Liver (tissue), 9 donors: ENCODE measurements around the gene SNAP47. TPM values are rescaled to one million over a fixed set of nuclear protein-coding genes. Genes with fewer than 3 reads are reported as not detected.

Experiments
- DNase-seq: peaks from one replicate; pipeline ENCODE4 v3.0.0-alpha.2; 2017; ENCODE audit warnings: low spot score
- H3K27ac ChIP-seq, 2 donors: one replicate each; pipeline ENCODE4 v1.7.0; 2013; ENCODE audit warnings: inconsistent platforms in 2 of 2, low read length in 2 of 2, control low read depth in 1 of 2, low read depth in 1 of 2, mild to moderate bottlenecking in 1 of 2
- H3K27me3 ChIP-seq, 4 donors: one replicate each; pipeline versions ENCODE4 v1.6.1 to v1.7.0; 2013; ENCODE audit warnings: low read length in 3 of 4, inconsistent platforms in 1 of 4, mild to moderate bottlenecking in 1 of 4, moderate library complexity in 1 of 4; ENCODE audit not compliant: control insufficient read depth in 4 of 4, insufficient read depth in 4 of 4
- H3K36me3 ChIP-seq, 4 donors: one replicate each; pipeline versions ENCODE4 v1.6.1 to v1.7.0; 2013; ENCODE audit warnings: low read length in 3 of 4, mild to moderate bottlenecking in 3 of 4, low read depth in 1 of 4, moderate library complexity in 1 of 4; ENCODE audit not compliant: control insufficient read depth in 4 of 4, insufficient read depth in 3 of 4
- H3K4me1 ChIP-seq, 4 donors: one replicate each; pipeline versions ENCODE4 v1.6.1 to v1.7.0; 2013; ENCODE audit warnings: low read length in 3 of 4, mild to moderate bottlenecking in 3 of 4, moderate library complexity in 1 of 4; ENCODE audit not compliant: control insufficient read depth in 4 of 4, insufficient read depth in 4 of 4
- H3K4me3 ChIP-seq, 3 donors: one replicate each; pipeline versions ENCODE4 v1.6.1 to v1.7.0; 2013; ENCODE audit warnings: low read length in 3 of 3, control low read depth in 1 of 3, low read depth in 1 of 3, mild to moderate bottlenecking in 1 of 3
- H3K9ac ChIP-seq, 2 donors: one replicate each; pipeline ENCODE4 v1.7.0; 2013; ENCODE audit warnings: low read length in 2 of 2, mild to moderate bottlenecking in 2 of 2, moderate library complexity in 2 of 2, control low read depth in 1 of 2, low read depth in 1 of 2
- H3K9me3 ChIP-seq, 4 donors: one replicate each; pipeline versions ENCODE4 v1.6.1 to v1.7.0; 2013; ENCODE audit warnings: low read length in 3 of 4; ENCODE audit not compliant: control insufficient read depth in 4 of 4
- EGR1 ChIP-seq, 2 donors: IDR thresholded peaks; 2 replicates each; pipeline ENCODE4 v1.6.1; 2016 to 2018; ENCODE audit warnings: antibody characterized with exemption in 2 of 2, low read depth in 2 of 2
- FOXA1 ChIP-seq: IDR thresholded peaks from 2 replicates; pipeline ENCODE4 v1.6.1; 2016; ENCODE audit warnings: antibody characterized with exemption
- FOXA2 ChIP-seq: IDR thresholded peaks from 2 replicates; pipeline ENCODE4 v1.6.1; 2016; ENCODE audit warnings: antibody characterized with exemption
- RAD21 ChIP-seq, 2 donors: IDR thresholded peaks; 2 replicates each; pipeline ENCODE4 v1.6.1; 2016; ENCODE audit warnings: antibody characterized with exemption in 2 of 2, mild to moderate bottlenecking in 2 of 2
- REST ChIP-seq: IDR thresholded peaks from 2 replicates; pipeline ENCODE4 v1.6.1; 2016; ENCODE audit warnings: antibody characterized with exemption, mild to moderate bottlenecking
- RXRA ChIP-seq, 2 donors: IDR thresholded peaks; 2 replicates each; pipeline ENCODE4 v1.6.1; 2017 to 2018; ENCODE audit warnings: antibody characterized with exemption in 2 of 2, mild to moderate bottlenecking in 1 of 2
- SP1 ChIP-seq: IDR thresholded peaks from 2 replicates; pipeline ENCODE4 v1.6.1; 2018; ENCODE audit warnings: antibody characterized with exemption, mild to moderate bottlenecking
- WGBS: extraction: QIAGEN DNeasy Blood & Tissue Kit; methylation state at CpG from one replicate; pipeline ENCODE4 v1.1.7; 2013; 5-methylcytosine and 5-hydroxymethylcytosine counted together
- polyA plus RNA-seq, 2 donors: library from polyadenylated mRNA; stranded (reverse) in 1 of 2; unstranded in 1 of 2; fragments of 200-250 nt in 1 of 2; fragments of >200 nt in 1 of 2; fragmentation: Nextera tagmentation in 1 of 2; extraction: Ambion mirVana in 1 of 2; gene quantifications; one replicate each; pipeline versions ENCODE4 v1.2.1 to v1.2.3, GENCODE V29; 2013 to 2015
- total RNA-seq, 2 donors: library from RNA; depleted of rRNA; stranded (reverse); fragments of >200 nt; gene quantifications; one replicate each; pipeline ENCODE4 v1.2.3, GENCODE V29; 2014
- TF ChIP-seq, protein P1 (sequence below): fragments of 150-350 bp; IDR thresholded peaks from 2 replicates; pipeline ENCODE4 v1.5.1; 2017; ENCODE audit warnings: improper control_type of control experiment, low read depth, low read length; ENCODE audit not compliant: missing input control
- TF ChIP-seq, protein P2 (sequence below): IDR thresholded peaks from 2 replicates; pipeline ENCODE4 v1.6.1; 2016; ENCODE audit warnings: antibody characterized with exemption
- donor health status: healthy.
- donor health status: healthy.
- donor health status: healthy.
- donor health status: healthy.
- donor health status: healthy.

The SNAP47 gene
- total and polyA plus RNA-seq, 4 donors: 15.3 to 23.3 (median 16.3) TPM

DNA sequence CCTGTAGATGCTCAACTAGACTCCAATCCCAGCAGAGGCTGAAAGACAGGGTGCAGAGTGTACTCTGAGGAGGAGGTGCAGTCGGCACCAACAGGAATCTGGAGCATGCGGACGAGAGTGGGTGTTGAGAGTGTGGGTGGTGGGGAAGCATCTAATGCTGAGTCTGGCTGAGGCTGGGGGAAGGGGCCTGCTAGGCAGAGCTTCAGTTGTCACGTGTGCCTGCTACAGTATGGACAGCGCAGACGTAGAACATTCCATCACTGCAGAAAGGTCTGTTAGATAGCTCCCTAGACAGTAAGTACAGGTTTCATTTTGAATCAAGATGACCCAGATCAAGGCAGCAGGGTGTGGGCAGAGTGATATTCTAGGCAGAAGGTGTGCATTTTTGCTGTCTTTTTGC is 23.1 kb downstream of the SNAP47 start:
- Histone ChIP-seq H3K9ac (no peak overlapping the region), H3K9me3 (no peaks in the 10 kb centered on the region), H3K4me1 (peaks cover 1 to 28% (median 17%) of the 10 kb centered on the region in 4 donors), H3K4me3 (no peak overlapping the region), H3K27me3 (no peaks in the 10 kb centered on the region), H3K27ac (no peak overlapping the region), H3K36me3 (peaks cover 0 to 28% (median 19%) of the 10 kb centered on the region in 4 donors)
- TF ChIP-seq, protein P1, sequence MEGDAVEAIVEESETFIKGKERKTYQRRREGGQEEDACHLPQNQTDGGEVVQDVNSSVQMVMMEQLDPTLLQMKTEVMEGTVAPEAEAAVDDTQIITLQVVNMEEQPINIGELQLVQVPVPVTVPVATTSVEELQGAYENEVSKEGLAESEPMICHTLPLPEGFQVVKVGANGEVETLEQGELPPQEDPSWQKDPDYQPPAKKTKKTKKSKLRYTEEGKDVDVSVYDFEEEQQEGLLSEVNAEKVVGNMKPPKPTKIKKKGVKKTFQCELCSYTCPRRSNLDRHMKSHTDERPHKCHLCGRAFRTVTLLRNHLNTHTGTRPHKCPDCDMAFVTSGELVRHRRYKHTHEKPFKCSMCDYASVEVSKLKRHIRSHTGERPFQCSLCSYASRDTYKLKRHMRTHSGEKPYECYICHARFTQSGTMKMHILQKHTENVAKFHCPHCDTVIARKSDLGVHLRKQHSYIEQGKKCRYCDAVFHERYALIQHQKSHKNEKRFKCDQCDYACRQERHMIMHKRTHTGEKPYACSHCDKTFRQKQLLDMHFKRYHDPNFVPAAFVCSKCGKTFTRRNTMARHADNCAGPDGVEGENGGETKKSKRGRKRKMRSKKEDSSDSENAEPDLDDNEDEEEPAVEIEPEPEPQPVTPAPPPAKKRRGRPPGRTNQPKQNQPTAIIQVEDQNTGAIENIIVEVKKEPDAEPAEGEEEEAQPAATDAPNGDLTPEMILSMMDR: no peak
- TF ChIP-seq FOXA2 (no peak), EGR1 (IDR thresholded peaks at IDR 0.05; ENCODE audit: low read depth in 2 of 2) (no peak), RAD21 (IDR thresholded peaks at IDR 0.05) (no peak), SP1 (no peak), REST (no peak), FOXA1 (no peak)
- TF ChIP-seq, protein P2, sequence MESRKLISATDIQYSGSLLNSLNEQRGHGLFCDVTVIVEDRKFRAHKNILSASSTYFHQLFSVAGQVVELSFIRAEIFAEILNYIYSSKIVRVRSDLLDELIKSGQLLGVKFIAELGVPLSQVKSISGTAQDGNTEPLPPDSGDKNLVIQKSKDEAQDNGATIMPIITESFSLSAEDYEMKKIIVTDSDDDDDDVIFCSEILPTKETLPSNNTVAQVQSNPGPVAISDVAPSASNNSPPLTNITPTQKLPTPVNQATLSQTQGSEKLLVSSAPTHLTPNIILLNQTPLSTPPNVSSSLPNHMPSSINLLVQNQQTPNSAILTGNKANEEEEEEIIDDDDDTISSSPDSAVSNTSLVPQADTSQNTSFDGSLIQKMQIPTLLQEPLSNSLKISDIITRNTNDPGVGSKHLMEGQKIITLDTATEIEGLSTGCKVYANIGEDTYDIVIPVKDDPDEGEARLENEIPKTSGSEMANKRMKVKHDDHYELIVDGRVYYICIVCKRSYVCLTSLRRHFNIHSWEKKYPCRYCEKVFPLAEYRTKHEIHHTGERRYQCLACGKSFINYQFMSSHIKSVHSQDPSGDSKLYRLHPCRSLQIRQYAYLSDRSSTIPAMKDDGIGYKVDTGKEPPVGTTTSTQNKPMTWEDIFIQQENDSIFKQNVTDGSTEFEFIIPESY: no peak
- no peak for DNase-seq
- WGBS: 93% methylated on average over 6 of the region's 6 CpGs

- Histone ChIP-seq H3K4me1 (peaks cover 1 to 28% (median 15%) of the 10 kb centered on the region in 4 donors), H3K27me3 (no peaks in the 10 kb centered on the region), H3K27ac (no peak overlapping the region), H3K4me3 (no peak overlapping the region), H3K36me3 (peaks cover 0 to 28% (median 19%) of the 10 kb centered on the region in 4 donors), H3K9me3 (no peaks in the 10 kb centered on the region), H3K9ac (no peak overlapping the region)
- no peak for DNase-seq
- 94% methylated on average over 15 of the region's 15 CpGs for WGBS
- TF ChIP-seq, protein P1: no peak
- TF ChIP-seq RXRA (IDR thresholded peaks at IDR 0.05): peak in 1 of 2 donors; percentile 26
These were observed 24.4 kb downstream of the SNAP47 start for GRCh38 chr1:227759341-227760300.
